SK-N-SH (cell line): ENCODE data around the gene SHTN1. TPM values are rescaled to one million over a fixed set of nuclear protein-coding genes. Genes with fewer than 3 reads are reported as not detected.

ENCODE experiments used
- CTCF ChIA-PET: fragments of 300-600, 350-600 bp; formaldehyde crosslinking; extraction: SDS; loops from one replicate; lab custom pipeline; 2021; lab: Yijun Ruan, JAX
- POLR2A ChIA-PET: fragments of 350-600 bp; sonication (Branson Sonifier 250); formaldehyde crosslinking; extraction: SDS; loops from one replicate; lab custom pipeline; 2020; ENCODE audit warnings: antibody characterized with exemption, inconsistent platforms; lab: Yijun Ruan, JAX
- DNase-seq: peaks from one replicate; pipeline ENCODE4 v3.0.0; 2012
- H2AFZ ChIP-seq: fragments of 200-600 bp; sonication (generic); 2 replicates; pipeline ENCODE4 v1.8.1; 2016; ENCODE audit warnings: antibody characterized with exemption, mild to moderate bottlenecking, low read depth
- H3F3A ChIP-seq: fragments of 200-600 bp; sonication (generic); replicated peaks from 2 replicates; pipeline ENCODE3; 2016; ENCODE audit warnings: antibody characterized with exemption, mild to moderate bottlenecking; ENCODE audit not compliant: insufficient read depth
- H3K27ac ChIP-seq, 2 experiments: fragments of 200-500 bp in 1 of 2; fragments of 200-600 bp in 1 of 2; sonication (Bioruptor generic) in 1 of 2; sonication (generic), shearing (Covaris generic) in 1 of 2; 2 replicates each; pipeline versions ENCODE4 v1.5.1 to v1.6.1; 2014 to 2016; ENCODE audit warnings: low read depth in 2 of 2, inconsistent platforms in 1 of 2, low read length in 1 of 2, mild to moderate bottlenecking in 1 of 2, mixed read lengths in 1 of 2
- H3K27me3 ChIP-seq: fragments of 200-600 bp; sonication (generic), shearing (Covaris generic); 2 replicates; pipeline ENCODE4 v1.6.1; 2016; ENCODE audit warnings: mixed run types; ENCODE audit not compliant: insufficient read depth
- H3K36me3 ChIP-seq, 2 experiments: fragments of 200-500 bp in 1 of 2; fragments of 200-600 bp in 1 of 2; sonication (Bioruptor generic) in 1 of 2; sonication (generic) in 1 of 2; replicated peaks in 1 of 2; 2 replicates each; pipeline versions ENCODE3 to v1.5.1; 2014 to 2016; ENCODE audit warnings: low read length in 1 of 2, mild to moderate bottlenecking in 1 of 2; ENCODE audit not compliant: insufficient read depth in 2 of 2, control insufficient read depth in 1 of 2
- H3K4me1 ChIP-seq, 2 experiments: fragments of 200-500 bp in 1 of 2; fragments of 200-600 bp in 1 of 2; sonication (Bioruptor generic) in 1 of 2; sonication (generic), shearing (Covaris generic) in 1 of 2; 2 replicates each; pipeline versions ENCODE4 v1.5.1 to v1.6.1; 2014 to 2016; ENCODE audit warnings: low read depth in 1 of 2, low read length in 1 of 2, mixed run types in 1 of 2; ENCODE audit not compliant: insufficient read depth in 2 of 2, control insufficient read depth in 1 of 2
- H3K4me2 ChIP-seq: fragments of 200-600 bp; sonication (generic), shearing (Covaris generic); 2 replicates; pipeline ENCODE4 v1.6.1; 2017; ENCODE audit warnings: mixed run types
- H3K4me3 ChIP-seq, 2 experiments: fragments of 200-500 bp in 1 of 2; fragments of 200-600 bp in 1 of 2; sonication (Bioruptor generic) in 1 of 2; sonication (generic), shearing (Covaris generic) in 1 of 2; 2 replicates each; pipeline versions ENCODE4 v1.5.1 to v1.8.1; 2014 to 2016; ENCODE audit warnings: low read depth in 2 of 2, inconsistent platforms in 1 of 2, low read length in 1 of 2, mild to moderate bottlenecking in 1 of 2, mixed read lengths in 1 of 2, moderate library complexity in 1 of 2
- H3K79me2 ChIP-seq: fragments of 200-600 bp; sonication (generic); 2 replicates; pipeline ENCODE4 v1.8.1; 2017; ENCODE audit warnings: mild to moderate bottlenecking; ENCODE audit not compliant: insufficient read depth
- H3K9ac ChIP-seq: fragments of 200-600 bp; sonication (generic); 2 replicates; pipeline ENCODE4 v1.6.1; 2017; ENCODE audit warnings: mixed run types
- H3K9me2 ChIP-seq: fragments of 200-600 bp; sonication (generic); 2 replicates; pipeline ENCODE4 v1.6.1; 2017; ENCODE audit warnings: mixed run types
- H3K9me3 ChIP-seq: fragments of 200-600 bp; sonication (generic); 2 replicates; pipeline ENCODE4 v1.6.1; 2017; ENCODE audit warnings: mixed run types, mild to moderate bottlenecking, moderate library complexity
- H4K20me1 ChIP-seq: fragments of 200-600 bp; sonication (generic); 2 replicates; pipeline ENCODE4 v1.6.1; 2017; ENCODE audit warnings: mild to moderate bottlenecking, mixed run types; ENCODE audit not compliant: insufficient read depth
- CTCF ChIP-seq: fragments of 200-600 bp; sonication (generic); IDR thresholded peaks from 2 replicates; pipeline ENCODE4 v1.6.1; 2017; ENCODE audit warnings: antibody characterized with exemption, mild to moderate bottlenecking, moderate library complexity
- EP300 ChIP-seq, 2 experiments: IDR thresholded peaks; 2 replicates each; pipeline versions ENCODE4 v1.4.0 to v1.6.1; 2012; ENCODE audit warnings: borderline replicate concordance in 1 of 2, low read depth in 1 of 2, low read length in 1 of 2
- FOXJ3 ChIP-seq: sonication (generic); formaldehyde crosslinking; IDR thresholded peaks from 2 replicates; pipeline ENCODE4 v1.5.1; 2020; ENCODE audit warnings: mild to moderate bottlenecking, missing genetic modification reagents
- IRF3 ChIP-seq: fragments of 150-350 bp; IDR thresholded peaks from 2 replicates; pipeline ENCODE4 v1.6.1; 2016; ENCODE audit warnings: mild to moderate bottlenecking, low read depth, low read length
- JUND ChIP-seq: IDR thresholded peaks from 2 replicates; pipeline ENCODE4 v1.4.0; 2012
- MEF2A ChIP-seq: IDR thresholded peaks from 2 replicates; pipeline ENCODE4 v1.4.0; 2012; ENCODE audit warnings: low read depth, borderline replicate concordance
- NFIC ChIP-seq: IDR thresholded peaks from 2 replicates; pipeline ENCODE4 v1.4.0; 2012; ENCODE audit warnings: borderline replicate concordance
- NRF1 ChIP-seq: IDR thresholded peaks from 2 replicates; pipeline ENCODE4 v1.6.1; 2012; ENCODE audit warnings: low read depth, mild to moderate bottlenecking, low read length
- RAD21 ChIP-seq: IDR thresholded peaks from 2 replicates; pipeline ENCODE4 v1.6.1; 2012; ENCODE audit warnings: mild to moderate bottlenecking, low read length
- RFX5 ChIP-seq: IDR thresholded peaks from 2 replicates; pipeline ENCODE4 v1.6.1; 2012; ENCODE audit warnings: mild to moderate bottlenecking, improper control_type of control experiment, low read length
- SMC3 ChIP-seq: IDR thresholded peaks from 2 replicates; pipeline ENCODE4 v1.6.1; 2012; ENCODE audit warnings: low read depth, low read length, improper control_type of control experiment
- USF1 ChIP-seq: IDR thresholded peaks from 2 replicates; pipeline ENCODE4 v1.4.0; 2012; ENCODE audit warnings: low read depth, borderline replicate concordance
- USF2 ChIP-seq: fragments of 150-350 bp; IDR thresholded peaks from 2 replicates; pipeline ENCODE4 v1.6.1; 2017; ENCODE audit warnings: antibody characterized with exemption, low read length, low read depth, borderline replicate concordance
- YY1 ChIP-seq: IDR thresholded peaks from 2 replicates; pipeline ENCODE4 v1.4.0; 2012; ENCODE audit warnings: low read depth, mild to moderate bottlenecking
- ZBTB33 ChIP-seq: IDR thresholded peaks from 2 replicates; pipeline ENCODE4 v1.4.0; 2012; ENCODE audit warnings: low read depth, borderline replicate concordance
- WGBS: methylation state at CpG from one replicate; pipeline ENCODE4 v1.1.6; 2017; ENCODE audit warnings: low lambda C conversion rate; 5-methylcytosine and 5-hydroxymethylcytosine counted together
- polyA plus RNA-seq, 3 experiments: library from polyadenylated mRNA; depleted of rRNA; stranded (reverse); fragments of >200 nt; gene quantifications; 2 replicates each; pipeline ENCODE4 v1.2.3, GENCODE V29; 2012

SHTN1 gene
- polyA plus RNA-seq, 1 of the 3 experiments (the other 2 are of a cell fraction), result 5.2 TPM

GRCh38 chr10:116919706-116920105, 85.3 kb downstream of the SHTN1 start (continued):
- no peak for TF ChIP-seq USF2
- TF ChIP-seq JUND, result no peak
- TF ChIP-seq FOXJ3 (CRISPR knock-in tag), result no peak
- no peak for TF ChIP-seq ZBTB33

GRCh38 chr10:116919164-116919563, 85.8 kb downstream of the SHTN1 start:
- H3K27me3 ChIP-seq, result no peaks in the 10 kb centered on the region
- TF ChIP-seq NRF1 (no peak), CTCF (no peak), MEF2A (no peak), YY1 (no peak), IRF3 (no peak), ZBTB33 (no peak), RFX5 (no peak), RAD21 (no peak), SMC3 (no peak), FOXJ3 (CRISPR knock-in tag) (no peak), USF1 (no peak), EP300 (IDR thresholded peaks at IDR 0.05; ENCODE audit: borderline replicate concordance in 1 of 2, low read depth in 1 of 2, low read length in 1 of 2) (no peak), JUND (no peak), USF2 (no peak), NFIC (no peak)

More at GRCh38 chr10:116919164-116919563, 85.8 kb downstream of the SHTN1 start:
- WGBS, result 99% methylated on average over 2 of the region's 2 CpGs
- H3K9ac ChIP-seq, result no peak overlapping the region
- H2AFZ ChIP-seq, result no peak overlapping the region
- POLR2A ChIA-PET, result no interaction called here
- H3K9me3 ChIP-seq, result no peaks in the 10 kb centered on the region
- no peak overlapping the region for H3K4me3 ChIP-seq
- H3F3A ChIP-seq, result no peaks in the 10 kb centered on the region
- no peak overlapping the region for H3K27ac ChIP-seq
- no peaks in the 10 kb centered on the region for H4K20me1 ChIP-seq
- no peak overlapping the region for H3K4me2 ChIP-seq
- CTCF ChIA-PET, result no interaction called here
- H3K4me1 ChIP-seq, result no peaks in the 10 kb centered on the region
- H3K9me2 ChIP-seq, result no peaks in the 10 kb centered on the region
- H3K79me2 ChIP-seq, result no peaks in the 10 kb centered on the region
- peaks cover 11 to 27% of the 10 kb centered on the region in 2 experiments for H3K36me3 ChIP-seq
- no peak for DNase-seq
